Fibroblast of villous mesenchyme (primary cell): ENCODE data around the gene CMAS. TPM values are rescaled to one million over a fixed set of nuclear protein-coding genes. Genes with fewer than 3 reads are reported as not detected.

Experiments
- DNase-seq: peaks from one replicate; pipeline ENCODE4 v3.0.0-alpha.2; 2010; ENCODE audit warnings: low read depth
- H3K4me3 ChIP-seq: 2 replicates; pipeline ENCODE4 v1.5.1; 2011; ENCODE audit warnings: low read depth, mild to moderate bottlenecking, low read length
- CTCF ChIP-seq: IDR thresholded peaks from 2 replicates; pipeline ENCODE4 v1.5.1; 2012; ENCODE audit warnings: low read depth, mild to moderate bottlenecking, low read length; ENCODE audit not compliant: insufficient read depth
- total RNA-seq: library from RNA; depleted of rRNA; stranded (reverse); fragments of >200 nt; gene quantifications from 2 replicates; pipeline ENCODE4 v1.2.3, GENCODE V29; 2012

CMAS gene
- total RNA-seq, 1 donor, result 28.1 TPM

DNA sequence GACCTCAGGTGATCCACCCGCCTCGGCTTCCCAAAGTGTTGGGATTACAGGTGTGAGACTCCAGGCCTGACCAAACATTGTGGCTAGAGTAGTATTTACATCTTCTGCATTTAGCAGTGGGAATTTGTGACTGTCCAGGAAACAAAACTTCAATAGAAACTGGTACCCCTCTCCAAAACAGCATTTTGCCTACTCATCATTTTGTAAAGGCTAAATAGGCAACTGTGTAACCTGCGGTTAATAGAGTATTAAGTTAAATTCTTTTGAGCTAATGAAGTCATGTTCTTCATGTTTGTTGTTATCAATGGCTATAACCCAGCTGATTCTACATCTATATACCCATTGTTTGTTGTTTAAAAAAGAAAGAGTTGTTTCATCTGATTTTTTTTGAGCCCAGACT, 8.1 kb downstream of the CMAS start:
- DNase-seq, result no peak
- no peak for TF ChIP-seq CTCF

GRCh38 chr12:22056607-22057006, 10.6 kb downstream of the CMAS start:
- TF ChIP-seq CTCF, result no peak
- no peak overlapping the region for H3K4me3 ChIP-seq
- no peak for DNase-seq

More for the DNA sequence above, 8.1 kb downstream of the CMAS start:
- H3K4me3 ChIP-seq, result no peak overlapping the region

GRCh38 chr12:22059976-22060647, 14.1 kb downstream of the CMAS start:
- DNase-seq, result no peak
- TF ChIP-seq CTCF, result no peak
- H3K4me3 ChIP-seq, result no peak overlapping the region

DNA sequence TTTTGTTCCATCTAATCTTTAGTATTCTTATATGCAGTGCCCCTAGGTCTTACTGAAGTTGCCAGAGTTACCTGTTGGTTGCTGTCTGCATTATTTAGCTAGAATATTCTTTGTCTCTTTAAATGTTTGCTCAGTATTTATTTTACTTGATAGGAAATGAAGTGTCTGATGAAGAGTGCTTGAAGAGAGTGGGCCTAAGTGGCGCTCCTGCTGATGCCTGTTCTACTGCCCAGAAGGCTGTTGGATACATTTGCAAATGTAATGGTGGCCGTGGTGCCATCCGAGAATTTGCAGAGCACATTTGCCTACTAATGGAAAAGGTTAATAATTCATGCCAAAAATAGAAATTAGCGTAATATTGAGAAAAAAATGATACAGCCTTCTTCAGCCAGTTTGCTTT, 18.9 kb downstream of the CMAS start:
- TF ChIP-seq CTCF, result no peak
- no peak for DNase-seq

GRCh38 chr12:22066310-22066709, 20.3 kb downstream of the CMAS start:
- no peak for TF ChIP-seq CTCF
- DNase-seq, result no peak
- H3K4me3 ChIP-seq, result no peak overlapping the region

More for the DNA sequence above, 18.9 kb downstream of the CMAS start:
- H3K4me3 ChIP-seq, result no peak overlapping the region

DNA sequence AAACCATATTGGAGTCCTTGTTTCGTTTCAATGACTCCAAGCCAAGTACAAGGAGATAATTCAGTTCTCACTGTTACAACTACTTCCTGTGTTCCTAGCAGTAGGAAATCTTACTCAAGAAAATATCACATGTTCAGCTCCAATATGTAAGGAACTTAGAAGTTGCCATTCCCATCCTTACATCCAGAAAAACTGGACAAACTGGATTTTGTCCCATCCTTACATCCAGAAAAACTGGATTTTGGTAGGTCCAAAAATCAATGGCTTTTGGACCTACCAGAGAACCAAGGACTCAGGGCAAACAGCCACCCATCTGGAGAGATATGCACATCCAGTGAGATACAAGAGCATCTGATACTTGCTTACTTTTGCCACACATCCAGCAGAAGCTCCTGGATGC, 23.8 kb downstream of the CMAS start:
- no peak for DNase-seq
- no peak overlapping the region for H3K4me3 ChIP-seq
- TF ChIP-seq CTCF, result no peak

DNA sequence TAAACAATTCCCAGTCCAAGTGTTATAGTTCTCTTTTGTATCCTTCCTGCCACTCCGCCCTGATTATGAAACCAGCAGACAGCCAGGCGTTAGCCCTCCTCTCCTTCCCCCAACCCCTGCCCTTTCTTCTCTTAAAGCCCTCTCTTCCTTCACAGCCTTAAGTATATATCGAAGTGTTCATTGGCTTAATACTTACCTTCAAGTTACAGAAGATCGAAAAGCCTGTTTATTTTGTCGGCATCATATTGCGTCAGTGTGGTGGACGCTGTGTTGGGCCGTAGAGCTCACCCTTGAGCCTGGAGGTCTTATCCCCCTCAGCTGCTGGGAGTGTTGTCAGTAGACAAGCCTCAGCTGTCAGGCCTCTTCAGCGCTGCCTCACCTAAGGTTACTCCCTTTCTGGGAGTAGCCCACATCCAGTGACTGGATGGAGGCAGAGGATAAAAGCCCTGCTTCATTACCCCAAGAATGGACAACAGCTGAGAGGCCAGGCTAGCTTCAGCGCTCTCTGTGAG, 36.2 kb downstream of the CMAS start:
- no peak overlapping the region for H3K4me3 ChIP-seq
- DNase-seq, result peak; percentile 3
- no peak for TF ChIP-seq CTCF
